Measurements from ENCODE around the gene RBMXL3. TPM values are rescaled to one million over a fixed set of nuclear protein-coding genes. Genes with fewer than 3 reads are reported as not detected.

The RBMXL3 gene
- not detected in 2 replicates for total RNA-seq

GRCh38 chrX:115189110-115189509 lies at the start of gene RBMXL3:
Gene RBMXL3, plus strand, starts transcription at chrX:115189410. Its CDS starts 32 bp downstream, at chrX:115189442.

GRCh38 chrX:115233497-115234455 lies 44.6 kb downstream of the RBMXL3 start, which contains the start of gene LRCH2:
Gene LRCH2, minus strand, starts transcription at chrX:115234096. Its CDS starts 55 bp downstream, at chrX:115234041.

Other genes with a start within 250 kb of the RBMXL3 start
- gene IL13RA2, start 171.8 kb upstream of the RBMXL3 start, total RNA-seq: 0.32 and 0.91 TPM in 2 replicates
- 4.2 and 5.8 TPM in 2 replicates for gene LRCH2, start 44.7 kb downstream of the RBMXL3 start, total RNA-seq
- gene LUZP4, start 100.3 kb downstream of the RBMXL3 start, total RNA-seq: not detected in 2 replicates